ENCODE measurements around the gene FBXO31.

The FBXO31 gene

DNA sequence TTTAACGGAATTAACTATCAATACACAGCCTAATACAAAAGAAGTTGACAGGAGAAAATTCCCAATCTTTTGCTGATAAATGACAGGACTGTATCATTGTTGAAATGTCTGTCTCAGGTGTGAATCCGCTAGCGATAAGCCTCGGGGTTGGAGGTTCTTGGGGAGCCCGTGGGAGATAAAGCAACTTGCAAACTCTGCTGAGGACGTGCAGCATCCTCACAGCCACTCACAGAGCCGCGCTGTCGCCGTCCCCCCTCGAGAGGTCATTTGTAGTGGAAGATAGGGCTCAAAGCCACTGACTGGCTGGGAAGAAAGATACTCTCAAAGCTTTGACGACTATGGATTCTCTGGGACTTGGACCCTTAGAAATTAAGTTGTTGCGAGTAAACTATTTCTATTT lies 25.6 kb upstream of the FBXO31 start:
- Histone ChIP-seq H3K4me3 (replicated peaks; ENCODE audit: insufficient read depth, low read length) (no peak overlapping the region), H3K27me3 (ENCODE audit: insufficient read depth, poor library complexity, severe bottlenecking) (no peaks in the 10 kb centered on the region), H3K27ac (replicated peaks) (no peak overlapping the region)
- DNase-seq (ENCODE audit: low read depth in 1 of 2, low spot score in 1 of 2): no peak
- TF ChIP-seq POLR2AphosphoS5 (IDR thresholded peaks at IDR 0.05; ENCODE audit: low read depth): no peak
- TF ChIP-seq REST (IDR thresholded peaks at IDR 0.05; ENCODE audit: insufficient replicate concordance, low read depth): no peak
- TF ChIP-seq, protein P1, sequence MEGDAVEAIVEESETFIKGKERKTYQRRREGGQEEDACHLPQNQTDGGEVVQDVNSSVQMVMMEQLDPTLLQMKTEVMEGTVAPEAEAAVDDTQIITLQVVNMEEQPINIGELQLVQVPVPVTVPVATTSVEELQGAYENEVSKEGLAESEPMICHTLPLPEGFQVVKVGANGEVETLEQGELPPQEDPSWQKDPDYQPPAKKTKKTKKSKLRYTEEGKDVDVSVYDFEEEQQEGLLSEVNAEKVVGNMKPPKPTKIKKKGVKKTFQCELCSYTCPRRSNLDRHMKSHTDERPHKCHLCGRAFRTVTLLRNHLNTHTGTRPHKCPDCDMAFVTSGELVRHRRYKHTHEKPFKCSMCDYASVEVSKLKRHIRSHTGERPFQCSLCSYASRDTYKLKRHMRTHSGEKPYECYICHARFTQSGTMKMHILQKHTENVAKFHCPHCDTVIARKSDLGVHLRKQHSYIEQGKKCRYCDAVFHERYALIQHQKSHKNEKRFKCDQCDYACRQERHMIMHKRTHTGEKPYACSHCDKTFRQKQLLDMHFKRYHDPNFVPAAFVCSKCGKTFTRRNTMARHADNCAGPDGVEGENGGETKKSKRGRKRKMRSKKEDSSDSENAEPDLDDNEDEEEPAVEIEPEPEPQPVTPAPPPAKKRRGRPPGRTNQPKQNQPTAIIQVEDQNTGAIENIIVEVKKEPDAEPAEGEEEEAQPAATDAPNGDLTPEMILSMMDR (IDR thresholded peaks at IDR 0.05; ENCODE audit: insufficient read depth, low read length): no peak
- TF ChIP-seq SPI1 (IDR thresholded peaks at IDR 0.05; ENCODE audit: borderline replicate concordance, low read depth): no peak
- no peak for TF ChIP-seq GABPA (IDR thresholded peaks at IDR 0.05; ENCODE audit: low read depth)

DNA sequence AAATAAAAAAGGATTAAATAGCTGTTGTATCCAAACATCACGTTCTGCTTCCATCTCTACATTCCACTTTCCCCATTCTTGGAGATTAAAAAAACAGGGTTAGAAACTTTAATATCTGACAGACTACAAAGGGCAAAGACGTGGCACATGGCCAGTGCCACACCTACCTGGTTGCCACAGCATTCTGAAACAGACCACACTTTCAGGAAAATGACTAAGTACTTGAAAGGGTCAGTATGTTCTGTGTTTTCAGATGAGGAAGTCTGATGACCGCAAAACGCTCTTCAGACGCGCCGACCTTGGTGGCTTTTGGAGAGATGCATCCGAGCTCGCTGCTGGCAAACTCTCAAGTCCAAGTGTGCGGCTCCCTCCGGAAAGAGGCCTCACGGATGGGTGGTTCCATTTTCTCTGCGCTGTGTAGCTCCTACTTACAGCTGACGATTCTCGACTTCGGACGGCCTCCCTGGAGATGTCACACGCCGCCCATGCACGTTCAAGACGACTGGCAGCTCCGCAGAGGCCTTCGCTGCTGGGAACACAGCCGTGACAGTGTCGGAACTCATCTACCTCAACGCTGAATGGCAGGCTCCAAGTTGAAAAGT lies 24.0 kb upstream of the FBXO31 start:
- TF ChIP-seq GABPA (IDR thresholded peaks at IDR 0.05; ENCODE audit: low read depth): no peak
- peak; percentile 75 for TF ChIP-seq POLR2AphosphoS5 (IDR thresholded peaks at IDR 0.05; ENCODE audit: low read depth)
- TF ChIP-seq, protein P1 (IDR thresholded peaks at IDR 0.05; ENCODE audit: insufficient read depth, low read length): no peak
- peak; percentile 8 for TF ChIP-seq REST (IDR thresholded peaks at IDR 0.05; ENCODE audit: insufficient replicate concordance, low read depth)
- peak; percentile 84; the same call in 1 of the 2 replicates for TF ChIP-seq SPI1 (IDR thresholded peaks at IDR 0.05; ENCODE audit: borderline replicate concordance, low read depth)
- H3K27ac ChIP-seq (replicated peaks): peak overlapping the region; percentile 76
- DNase-seq (ENCODE audit: low read depth in 1 of 2, low spot score in 1 of 2): peak; percentile 85 to 94
- H3K4me3 ChIP-seq (replicated peaks; ENCODE audit: insufficient read depth, low read length): no peak overlapping the region
- H3K27me3 ChIP-seq (ENCODE audit: insufficient read depth, poor library complexity, severe bottlenecking): no peaks in the 10 kb centered on the region

GRCh38 chr16:87406495-87407088 lies 23.0 kb upstream of the FBXO31 start:
- no peaks in the 10 kb centered on the region for H3K27me3 ChIP-seq (ENCODE audit: insufficient read depth, poor library complexity, severe bottlenecking)
- peak overlapping the region; percentile 76 for H3K27ac ChIP-seq (replicated peaks)
- no peak overlapping the region for H3K4me3 ChIP-seq (replicated peaks; ENCODE audit: insufficient read depth, low read length)
- TF ChIP-seq, protein P1 (IDR thresholded peaks at IDR 0.05; ENCODE audit: insufficient read depth, low read length): no peak
- no peak for TF ChIP-seq SPI1 (IDR thresholded peaks at IDR 0.05; ENCODE audit: borderline replicate concordance, low read depth)
- no peak for TF ChIP-seq REST (IDR thresholded peaks at IDR 0.05; ENCODE audit: insufficient replicate concordance, low read depth)
- no peak for TF ChIP-seq POLR2AphosphoS5 (IDR thresholded peaks at IDR 0.05; ENCODE audit: low read depth)
- TF ChIP-seq GABPA (IDR thresholded peaks at IDR 0.05; ENCODE audit: low read depth): no peak
- DNase-seq (ENCODE audit: low read depth in 1 of 2, low spot score in 1 of 2): no peak
